OCI-LY3 (cell line): Measurements from ENCODE around the gene STH.

ENCODE experiments used
- H2AFZ ChIP-seq: fragments of 200-600, 300-600 bp; shearing (Covaris generic); 2 replicates; pipeline ENCODE4 v1.6.0; 2014; ENCODE audit warnings: antibody characterized with exemption, low read depth, low read length
- H3K27ac ChIP-seq: fragments of 200-600, 300-600 bp; sonication (generic); 2 replicates; pipeline ENCODE4 v1.5.1; 2014; ENCODE audit warnings: mild to moderate bottlenecking, low read length, moderate library complexity, mixed read lengths
- H3K27me3 ChIP-seq: fragments of 200-600, 300-600 bp; sonication (generic); 2 replicates; pipeline ENCODE4 v1.6.1; 2014; ENCODE audit warnings: low read depth, low read length, mixed read lengths
- H3K36me3 ChIP-seq: fragments of 200-600, 300-600 bp; sonication (generic); replicated peaks from 2 replicates; pipeline ENCODE3; 2014; ENCODE audit warnings: low read depth, low read length, mixed read lengths
- H3K4me1 ChIP-seq: fragments of 300-600, 200-600 bp; sonication (generic); 2 replicates; pipeline ENCODE4 v1.6.1; 2014; ENCODE audit warnings: low read length, mixed read lengths
- H3K4me2 ChIP-seq: fragments of 200-600, 300-600 bp; sonication (generic); 2 replicates; pipeline ENCODE4 v1.6.1; 2014; ENCODE audit warnings: low read length, mixed read lengths
- H3K4me3 ChIP-seq: fragments of 300-600, 200-600 bp; sonication (generic); 2 replicates; pipeline ENCODE4 v1.5.1; 2014; ENCODE audit warnings: antibody characterized with exemption, mild to moderate bottlenecking, low read length, moderate library complexity
- H3K79me2 ChIP-seq: fragments of 300-600, 200-600 bp; shearing (Covaris generic); 2 replicates; pipeline ENCODE4 v1.6.1; 2014; ENCODE audit warnings: mild to moderate bottlenecking, low read length, mixed read lengths
- H3K9ac ChIP-seq: fragments of 300-600, 200-600 bp; shearing (Covaris generic); 2 replicates; pipeline ENCODE4 v1.6.0; 2014; ENCODE audit warnings: mild to moderate bottlenecking, low read length, moderate library complexity
- H3K9me3 ChIP-seq: fragments of 200-600, 300-600 bp; shearing (Covaris generic); 2 replicates; pipeline ENCODE4 v1.6.1; 2014; ENCODE audit warnings: low read length, mixed read lengths; ENCODE audit not compliant: insufficient read depth
- H4K20me1 ChIP-seq: fragments of 200-600, 300-600 bp; sonication (generic); 2 replicates; pipeline ENCODE4 v1.6.1; 2016; ENCODE audit warnings: low read length, mixed read lengths; ENCODE audit not compliant: insufficient read depth
- CTCF ChIP-seq: fragments of 200-600, 300-600 bp; sonication (generic); IDR thresholded peaks from 2 replicates; pipeline ENCODE4 v1.5.1; 2014; ENCODE audit warnings: antibody characterized with exemption, low read length, low read depth
- EZH2phosphoT487 ChIP-seq: fragments of 200-600 bp; shearing (Covaris generic); IDR thresholded peaks from 2 replicates; pipeline ENCODE4 v1.6.1; 2018; ENCODE audit warnings: antibody characterized with exemption, mixed run types, low read depth

Gene STH

GRCh38 chr17:46032909-46033308, 33.9 kb downstream of the STH start:
- Histone ChIP-seq H3K9ac (no peak overlapping the region), H3K27ac (no peak overlapping the region), H3K4me3 (no peak overlapping the region), H4K20me1 (peaks cover 5% of the 10 kb centered on the region; the same call in 1 of the 2 replicates), H3K4me1 (no peaks in the 10 kb centered on the region), H3K79me2 (no peaks in the 10 kb centered on the region), H2AFZ (no peak overlapping the region), H3K27me3 (no peaks in the 10 kb centered on the region), H3K9me3 (no peaks in the 10 kb centered on the region), H3K36me3 (peaks cover 68% of the 10 kb centered on the region), H3K4me2 (no peak overlapping the region)
- no peak for TF ChIP-seq EZH2phosphoT487
- TF ChIP-seq CTCF = no peak

GRCh38 chr17:46033392-46033791, 34.3 kb downstream of the STH start:
- no peak overlapping the region for H3K4me3 ChIP-seq
- H3K9me3 ChIP-seq = no peaks in the 10 kb centered on the region
- H3K9ac ChIP-seq = no peak overlapping the region
- H3K27me3 ChIP-seq = no peaks in the 10 kb centered on the region
- no peaks in the 10 kb centered on the region for H3K79me2 ChIP-seq
- TF ChIP-seq CTCF (no peak), EZH2phosphoT487 (no peak)
- H3K36me3 ChIP-seq = peaks cover 73% of the 10 kb centered on the region
- H3K4me1 ChIP-seq = no peaks in the 10 kb centered on the region
- no peak overlapping the region for H2AFZ ChIP-seq
- H4K20me1 ChIP-seq = peaks cover 5% of the 10 kb centered on the region; the same call in 1 of the 2 replicates
- H3K4me2 ChIP-seq = no peak overlapping the region
- no peak overlapping the region for H3K27ac ChIP-seq

GRCh38 chr17:46035112-46035818, 36.2 kb downstream of the STH start:
- Histone ChIP-seq H3K27ac (no peak overlapping the region), H4K20me1 (0 out of 2 replicates have a peak, but pooled peaks cover 4% of the 10 kb centered on the region)

More at GRCh38 chr17:46035112-46035818, 36.2 kb downstream of the STH start:
- no peak for TF ChIP-seq EZH2phosphoT487
- no peak for TF ChIP-seq CTCF
- Histone ChIP-seq H3K4me2 (no peak overlapping the region), H3K9ac (no peak overlapping the region), H3K4me1 (no peaks in the 10 kb centered on the region), H3K79me2 (no peaks in the 10 kb centered on the region; the same call in 1 of the 2 replicates), H2AFZ (no peak overlapping the region), H3K36me3 (peaks cover 87% of the 10 kb centered on the region), H3K9me3 (no peaks in the 10 kb centered on the region), H3K4me3 (no peak overlapping the region), H3K27me3 (no peaks in the 10 kb centered on the region)
